GM23248 (cell line): Measurements from ENCODE around the gene HMCN1. TPM values are rescaled to one million over a fixed set of nuclear protein-coding genes. Genes with fewer than 3 reads are reported as not detected.

Source experiments
- DNase-seq: peaks from one replicate; pipeline ENCODE4 v3.0.0-alpha.2; 2015
- H2AFZ ChIP-seq: fragments of 200-600 bp; sonication (generic); 2 replicates; pipeline ENCODE4 v1.6.1; 2016; ENCODE audit warnings: antibody characterized with exemption
- H3F3A ChIP-seq: fragments of 200-600 bp; sonication (generic); 2 replicates; pipeline ENCODE4 v1.6.1; 2016; ENCODE audit warnings: mild to moderate bottlenecking, antibody characterized with exemption, mixed run types; ENCODE audit not compliant: insufficient read depth
- H3K27ac ChIP-seq: fragments of 200-600 bp; sonication (generic); 2 replicates; pipeline ENCODE4 v1.5.1; 2016; ENCODE audit warnings: mild to moderate bottlenecking
- H3K27me3 ChIP-seq: fragments of 200-600 bp; sonication (generic); replicated peaks from 2 replicates; pipeline ENCODE4 v1.6.1; 2016; ENCODE audit warnings: mild to moderate bottlenecking; ENCODE audit not compliant: insufficient read depth
- H3K36me3 ChIP-seq: fragments of 200-600 bp; sonication (generic); 2 replicates; pipeline ENCODE4 v1.6.1; 2016; ENCODE audit warnings: low read depth, mild to moderate bottlenecking
- H3K4me1 ChIP-seq: fragments of 200-600 bp; sonication (generic); 2 replicates; pipeline ENCODE4 v1.6.1; 2016; ENCODE audit warnings: mild to moderate bottlenecking; ENCODE audit not compliant: insufficient read depth
- H3K4me2 ChIP-seq: fragments of 200-600 bp; sonication (generic); one replicate; pipeline ENCODE4 v1.6.1; 2016; ENCODE audit warnings: mild to moderate bottlenecking; ENCODE audit not compliant: unreplicated experiment
- H3K4me3 ChIP-seq: fragments of 200-600 bp; sonication (generic); 2 replicates; pipeline ENCODE4 v1.5.1; 2016; ENCODE audit warnings: mild to moderate bottlenecking
- H3K79me2 ChIP-seq: fragments of 200-600 bp; sonication (generic); 2 replicates; pipeline ENCODE4 v1.6.1; 2016; ENCODE audit warnings: mild to moderate bottlenecking; ENCODE audit not compliant: insufficient read depth
- H3K9ac ChIP-seq: fragments of 200-600 bp; sonication (generic); 2 replicates; pipeline ENCODE4 v1.6.1; 2016; ENCODE audit warnings: mild to moderate bottlenecking
- H3K9me2 ChIP-seq: fragments of 200-600 bp; sonication (generic); 2 replicates; pipeline ENCODE4 v1.6.1; 2016; ENCODE audit warnings: mixed run types, mild to moderate bottlenecking, moderate library complexity; ENCODE audit not compliant: insufficient read depth
- H3K9me3 ChIP-seq: fragments of 200-600 bp; sonication (generic); one replicate; pipeline ENCODE4 v1.6.1; 2017; ENCODE audit warnings: low read depth
- H4K20me1 ChIP-seq: fragments of 200-600 bp; sonication (generic); 2 replicates; pipeline ENCODE4 v1.6.0; 2016; ENCODE audit not compliant: insufficient read depth
- EZH2 ChIP-seq: fragments of 200-600 bp; sonication (generic); IDR thresholded peaks from 2 replicates; pipeline ENCODE4 v1.6.1; 2018; ENCODE audit warnings: antibody characterized with exemption, mild to moderate bottlenecking; ENCODE audit not compliant: insufficient read depth, poor library complexity, severe bottlenecking
- EZH2phosphoT487 ChIP-seq: fragments of 200-600 bp; sonication (generic); IDR thresholded peaks from 2 replicates; pipeline ENCODE4 v1.6.1; 2018; ENCODE audit warnings: antibody characterized with exemption, moderate library complexity, mild to moderate bottlenecking, low read depth; ENCODE audit not compliant: insufficient read depth
- WGBS, 2 experiments: methylation state at CpG; one replicate each; pipeline ENCODE4 v1.1.6; 2015 to 2017; ENCODE audit warnings: low lambda C conversion rate in 2 of 2, low coverage in 1 of 2; ENCODE audit errors: missing lambda C conversion rate in 2 of 2; 5-methylcytosine and 5-hydroxymethylcytosine counted together
- in situ Hi-C: fragments of 300-500 bp; cut with MboI; formaldehyde crosslinking; loops from 2 replicates; pipeline ENCODE4 v1.15.0; 2020
- polyA plus RNA-seq: library from polyadenylated mRNA; unstranded; fragments of >200 nt; fragmentation: Nextera tagmentation; extraction: Ambion mirVana; gene quantifications from 2 replicates; pipeline ENCODE4 v1.2.1, GENCODE V29; 2016
- total RNA-seq: library from RNA; depleted of rRNA; stranded (reverse); fragments of >200 nt; shearing (Covaris generic); gene quantifications from 2 replicates; pipeline ENCODE4 v1.2.3, GENCODE V29; 2014

HMCN1 gene
- total and polyA plus RNA-seq, 2 experiments from 2014 or later = 1.8 to 5.2 TPM

GRCh38 chr1:185969524-185969991 lies 235.4 kb downstream of the HMCN1 start:
- Histone ChIP-seq H3K79me2 (no peaks in the 10 kb centered on the region), H3K9me2 (no peaks in the 10 kb centered on the region), H3K4me1 (peaks cover 70% of the 10 kb centered on the region), H3K27ac (peak overlapping the region; percentile 68), H3K9me3 (no peaks in the 10 kb centered on the region), H3F3A (peaks cover 52% of the 10 kb centered on the region), H4K20me1 (no peaks in the 10 kb centered on the region), H3K36me3 (no peaks in the 10 kb centered on the region), H3K4me2 (peak overlapping the region; percentile 69), H3K27me3 (no peaks in the 10 kb centered on the region), H3K9ac (peak overlapping the region; percentile 27), H3K4me3 (peak overlapping the region; percentile 27), H2AFZ (peak overlapping the region; percentile 12)
- DNase-seq = peak; percentile 62
- in situ Hi-C loops = no loop called here
- TF ChIP-seq EZH2 (no peak), EZH2phosphoT487 (no peak)

- no peaks in the 10 kb centered on the region for H3K9me3 ChIP-seq
- in situ Hi-C loops = no loop called here
- H3K9ac ChIP-seq = peak overlapping the region; percentile 11; the same call in 1 of the 2 replicates
- peak overlapping the region; percentile 64 for H3K27ac ChIP-seq
- H3K4me3 ChIP-seq = peak overlapping the region; percentile 17; the same call in 1 of the 2 replicates
- H2AFZ ChIP-seq = no peak overlapping the region
- H3K4me2 ChIP-seq = peak overlapping the region; percentile 57
- no peaks in the 10 kb centered on the region for H3K9me2 ChIP-seq
- H3K27me3 ChIP-seq = no peaks in the 10 kb centered on the region
- no peaks in the 10 kb centered on the region for H4K20me1 ChIP-seq
- H3K79me2 ChIP-seq = no peaks in the 10 kb centered on the region
- WGBS, 2 experiments = 0% methylated on average over 1 of the region's 1 CpG
- H3K36me3 ChIP-seq = no peaks in the 10 kb centered on the region
- no peak for TF ChIP-seq EZH2phosphoT487
- no peak for TF ChIP-seq EZH2
- peaks cover 65% of the 10 kb centered on the region for H3K4me1 ChIP-seq
- peaks cover 52% of the 10 kb centered on the region for H3F3A ChIP-seq
- peak; percentile 74 for DNase-seq
Measured at GRCh38 chr1:185971688-185972087, 237.5 kb downstream of the HMCN1 start.

- Histone ChIP-seq H3K4me2 (peak overlapping the region; percentile 57), H3K27me3 (no peaks in the 10 kb centered on the region), H3K4me1 (peaks cover 65% of the 10 kb centered on the region), H3K36me3 (no peaks in the 10 kb centered on the region), H3K9ac (peak overlapping the region; percentile 11; the same call in 1 of the 2 replicates), H3F3A (peaks cover 52% of the 10 kb centered on the region), H3K9me2 (no peaks in the 10 kb centered on the region), H3K9me3 (no peaks in the 10 kb centered on the region), H2AFZ (no peak overlapping the region), H3K79me2 (no peaks in the 10 kb centered on the region), H4K20me1 (no peaks in the 10 kb centered on the region), H3K4me3 (peak overlapping the region; percentile 17; the same call in 1 of the 2 replicates), H3K27ac (peak overlapping the region; percentile 64)
- no peak for TF ChIP-seq EZH2
- no peak for TF ChIP-seq EZH2phosphoT487
- in situ Hi-C loops = no loop called here
- WGBS, 2 experiments = 52 to 60% methylated on average over 3 of the region's 3 CpGs
- DNase-seq = peak; percentile 46
Measured at GRCh38 chr1:185972096-185972850, 238.1 kb downstream of the HMCN1 start.

GRCh38 chr1:185973645-185974044 lies 239.5 kb downstream of the HMCN1 start:
- peak overlapping the region; percentile 64 for H3K27ac ChIP-seq

More at GRCh38 chr1:185973645-185974044, 239.5 kb downstream of the HMCN1 start:
- H3K27me3 ChIP-seq = no peaks in the 10 kb centered on the region
- peak overlapping the region; percentile 23 for H3K4me3 ChIP-seq
- in situ Hi-C loops = no loop called here
- no peaks in the 10 kb centered on the region for H3K79me2 ChIP-seq
- H3K9me3 ChIP-seq = no peaks in the 10 kb centered on the region
- WGBS, 2 experiments = 3% methylated on average over 1 of the region's 1 CpG
- peaks cover 52% of the 10 kb centered on the region for H3F3A ChIP-seq
- H3K9ac ChIP-seq = peak overlapping the region; percentile 4; the same call in 1 of the 2 replicates
- H3K4me1 ChIP-seq = peaks cover 62% of the 10 kb centered on the region
- peak; percentile 81; the same call in 1 of the 2 replicates for TF ChIP-seq EZH2phosphoT487
- TF ChIP-seq EZH2 = no peak
- no peaks in the 10 kb centered on the region for H4K20me1 ChIP-seq
- H3K9me2 ChIP-seq = no peaks in the 10 kb centered on the region
- peak overlapping the region; percentile 57 for H3K4me2 ChIP-seq
- peak; percentile 94 for DNase-seq
- no peak overlapping the region for H2AFZ ChIP-seq
- H3K36me3 ChIP-seq = no peaks in the 10 kb centered on the region
